NCI-H345 treated with DMSO at 0.1 percent for 48 hours (cell line): ENCODE data around the gene DRC3.
A peak's percentile ranks its signal among the peaks of the same experiment; 100 is the strongest.
"Not testable (repeated sequence)": the region's sequence is repeated elsewhere in the genome, so short reads cannot be mapped to it uniquely, and the experiment has no call there.

ENCODE experiments used
- DNase-seq: peaks from one replicate; lab custom pipeline; 2025; ENCODE audit not compliant: unreplicated experiment; lab: John Stamatoyannopoulos, UW

The DRC3 gene

GRCh38 chr17:17972126-17972951 is at the start of gene DRC3, which contains the start of gene TOM1L2:
TSS of gene DRC3 (plus strand) at chr17:17972862. CDS start at chr17:17977599, 4,737 bp downstream.
TSS of gene TOM1L2 (minus strand) at chr17:17972400. CDS start at chr17:17972313, 87 bp downstream.
- peak; percentile 99 for DNase-seq

GRCh38 chr17:17924131-17924856 is 48.4 kb upstream of the DRC3 start:
- no peak for DNase-seq

GRCh38 chr17:17924857-17925250 is 47.8 kb upstream of the DRC3 start:
- no peak for DNase-seq

GRCh38 chr17:17926036-17926435 is 46.6 kb upstream of the DRC3 start:
- no peak for DNase-seq

GRCh38 chr17:17926840-17927449 is 45.7 kb upstream of the DRC3 start:
- no peak for DNase-seq

GRCh38 chr17:17928398-17929287 is 44.0 kb upstream of the DRC3 start:
- no peak for DNase-seq

GRCh38 chr17:17929655-17930380 is 42.8 kb upstream of the DRC3 start:
- no peak for DNase-seq

- no peak for DNase-seq
Observed at GRCh38 chr17:17930674-17931073, 42.0 kb upstream of the DRC3 start.

- no peak for DNase-seq
Observed at GRCh38 chr17:17931159-17931558, 41.5 kb upstream of the DRC3 start.

- DNase-seq: no peak
Observed at GRCh38 chr17:17933775-17934174, 38.9 kb upstream of the DRC3 start.

- DNase-seq: no peak
Observed at GRCh38 chr17:17934214-17934613, 38.4 kb upstream of the DRC3 start.

GRCh38 chr17:17934806-17935205 is 37.9 kb upstream of the DRC3 start:
- no peak for DNase-seq

GRCh38 chr17:17935321-17936271 is 37.1 kb upstream of the DRC3 start:
- DNase-seq: no peak

- DNase-seq: no peak
Observed at GRCh38 chr17:17937201-17937853, 35.3 kb upstream of the DRC3 start.

GRCh38 chr17:17937958-17938357 is 34.7 kb upstream of the DRC3 start:
- DNase-seq: no peak

- no peak for DNase-seq
Observed at GRCh38 chr17:17938388-17939107, 34.1 kb upstream of the DRC3 start.

GRCh38 chr17:17939941-17940340 is 32.7 kb upstream of the DRC3 start:
- DNase-seq: not testable (repeated sequence)

GRCh38 chr17:17940441-17940911 is 32.2 kb upstream of the DRC3 start:
- DNase-seq: no peak
